Measurements from ENCODE around the gene FBXL17.

DNA sequence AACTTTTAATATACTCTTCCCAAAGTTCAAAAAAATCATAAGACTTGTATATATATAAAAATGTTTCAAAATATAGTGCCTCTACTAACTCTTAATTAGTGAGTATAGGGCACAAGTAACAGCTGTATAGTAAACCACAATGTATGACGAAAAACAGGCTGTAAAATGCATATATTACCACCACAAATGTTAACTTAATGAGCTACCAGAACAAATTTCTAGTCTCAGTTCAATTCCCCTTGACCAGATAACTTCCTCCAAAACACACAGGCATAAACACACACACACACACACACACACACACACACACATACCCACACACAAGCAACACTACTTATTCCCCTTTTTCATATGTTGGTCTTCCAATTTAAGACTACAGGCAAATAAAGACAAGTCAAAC, 78.8 kb downstream of the FBXL17 start:
- no peak for TF ChIP-seq EZH2 (IDR thresholded peaks at IDR 0.05; ENCODE audit: insufficient read depth, poor library complexity, severe bottlenecking)
- TF ChIP-seq EZH2phosphoT487 (IDR thresholded peaks at IDR 0.05; ENCODE audit: insufficient read depth, low read depth) = no peak

All from GM23248 (cell line).